HEK293 (cell line): ENCODE results near the gene TMEM151B.

Experiments used
- CTCF ChIA-PET: fragments of 350-600 bp; formaldehyde crosslinking; extraction: SDS; loops from one replicate; lab custom pipeline; 2021; ENCODE audit warnings: antibody characterized with exemption; lab: Yijun Ruan, JAX
- POLR2A ChIA-PET: fragments of 300-600 bp; formaldehyde crosslinking; extraction: SDS; loops from one replicate; lab custom pipeline; 2020; ENCODE audit warnings: antibody characterized with exemption, inconsistent platforms; lab: Yijun Ruan, JAX
- H3K27ac ChIP-seq: fragments of 200-500 bp; sonication (Bioruptor generic); 2 replicates; pipeline ENCODE4 v1.5.1; 2014; ENCODE audit warnings: low read depth, low read length, control low read depth, inconsistent platforms; ENCODE audit errors: extremely low read depth
- H3K36me3 ChIP-seq, 2 experiments: fragments of 200-500 bp in 1 of 2; sonication (Bioruptor generic) in 1 of 2; 1 replicate in 1 of 2; 2 replicates in 1 of 2; pipeline ENCODE4 v1.5.1; 2014 to 2017; ENCODE audit warnings: inconsistent platforms in 2 of 2, low read length in 2 of 2; ENCODE audit not compliant: control insufficient read depth in 2 of 2, insufficient read depth in 1 of 2
- H3K4me1 ChIP-seq: fragments of 200-500 bp; sonication (Bioruptor generic); 2 replicates; pipeline ENCODE4 v1.5.1; 2014; ENCODE audit warnings: mild to moderate bottlenecking, low read length, inconsistent platforms; ENCODE audit not compliant: control insufficient read depth, insufficient read depth
- H3K4me3 ChIP-seq: 2 replicates; pipeline ENCODE4 v1.5.1; 2011; ENCODE audit warnings: low read depth, mild to moderate bottlenecking, control low read depth, low read length, moderate library complexity
- H3K9me3 ChIP-seq: fragments of 200-500 bp; sonication (Bioruptor generic); 2 replicates; pipeline ENCODE4 v1.5.1; 2014; ENCODE audit warnings: low read depth, low read length, inconsistent platforms; ENCODE audit not compliant: control insufficient read depth, insufficient read depth
- KLF8 ChIP-seq: fragments of 450-650 bp; formaldehyde crosslinking; IDR thresholded peaks from 2 replicates; pipeline ENCODE4 v1.5.1; 2016; ENCODE audit warnings: missing biosample characterization, missing genetic modification characterization
- KLF9 ChIP-seq: fragments of 450-650 bp; formaldehyde crosslinking; IDR thresholded peaks from 2 replicates; pipeline ENCODE4 v1.5.1; 2016; ENCODE audit warnings: missing biosample characterization, missing genetic modification characterization, low read depth
- PRDM1 ChIP-seq: fragments of 450-650 bp; formaldehyde crosslinking; IDR thresholded peaks from 2 replicates; pipeline ENCODE4; 2016; ENCODE audit warnings: missing biosample characterization, missing genetic modification characterization
- SCRT2 ChIP-seq: fragments of 450-650 bp; formaldehyde crosslinking; IDR thresholded peaks from 2 replicates; pipeline ENCODE4 v1.5.1; 2016; ENCODE audit warnings: missing biosample characterization, missing genetic modification characterization
- ZBTB20 ChIP-seq: fragments of 450-650 bp; formaldehyde crosslinking; IDR thresholded peaks from 2 replicates; pipeline ENCODE4 v1.5.1; 2016; ENCODE audit warnings: missing biosample characterization, missing genetic modification characterization
- ZEB2 ChIP-seq: fragments of 450-650 bp; formaldehyde crosslinking; IDR thresholded peaks from 2 replicates; pipeline ENCODE4 v1.5.1; 2016; ENCODE audit warnings: missing biosample characterization, missing genetic modification characterization
- ZNF10 ChIP-seq: fragments of 450-650 bp; formaldehyde crosslinking; IDR thresholded peaks from 2 replicates; pipeline ENCODE4 v1.5.1; 2017; ENCODE audit warnings: missing biosample characterization, missing genetic modification characterization
- ZNF266 ChIP-seq: fragments of 450-650 bp; formaldehyde crosslinking; IDR thresholded peaks from 2 replicates; pipeline ENCODE4 v1.5.1; 2016; ENCODE audit warnings: missing biosample characterization, missing genetic modification characterization, low read depth
- ZNF302 ChIP-seq: fragments of 450-650 bp; formaldehyde crosslinking; IDR thresholded peaks from 2 replicates; pipeline ENCODE4 v1.5.1; 2016; ENCODE audit warnings: missing biosample characterization, missing genetic modification characterization, low read depth
- ZNF354C ChIP-seq: fragments of 450-650 bp; formaldehyde crosslinking; IDR thresholded peaks from 2 replicates; pipeline ENCODE4 v1.5.1; 2016; ENCODE audit warnings: missing biosample characterization, missing genetic modification characterization, low read depth, borderline replicate concordance
- ZNF404 ChIP-seq: fragments of 450-650 bp; formaldehyde crosslinking; IDR thresholded peaks from 2 replicates; pipeline ENCODE4 v1.5.1; 2017; ENCODE audit warnings: missing biosample characterization, missing genetic modification characterization
- ZNF548 ChIP-seq: fragments of 450-650 bp; formaldehyde crosslinking; IDR thresholded peaks from 2 replicates; pipeline ENCODE4 v1.5.1; 2016; ENCODE audit warnings: missing biosample characterization, missing genetic modification characterization
- ZNF776 ChIP-seq: fragments of 450-650 bp; formaldehyde crosslinking; IDR thresholded peaks from 2 replicates; pipeline ENCODE4 v1.5.0; 2017; ENCODE audit warnings: missing biosample characterization, missing genetic modification characterization, borderline replicate concordance
- TF ChIP-seq, protein P1 (sequence below): fragments of 450-650 bp; formaldehyde crosslinking; IDR thresholded peaks from 2 replicates; pipeline ENCODE4 v1.5.1; 2017; ENCODE audit warnings: missing biosample characterization, mild to moderate bottlenecking, missing genetic modification characterization, moderate library complexity
- TF ChIP-seq, protein P2 (sequence below): fragments of 450-650 bp; formaldehyde crosslinking; IDR thresholded peaks from 2 replicates; pipeline ENCODE4 v1.5.1; 2016; ENCODE audit warnings: missing biosample characterization, missing genetic modification characterization, low read depth
- TF ChIP-seq, protein P3 (sequence below): sonication (generic); formaldehyde crosslinking; IDR thresholded peaks from 2 replicates; pipeline ENCODE4 v1.8.1; 2022; ENCODE audit warnings: mild to moderate bottlenecking, moderate library complexity, missing genetic modification reagents

Gene TMEM151B

DNA sequence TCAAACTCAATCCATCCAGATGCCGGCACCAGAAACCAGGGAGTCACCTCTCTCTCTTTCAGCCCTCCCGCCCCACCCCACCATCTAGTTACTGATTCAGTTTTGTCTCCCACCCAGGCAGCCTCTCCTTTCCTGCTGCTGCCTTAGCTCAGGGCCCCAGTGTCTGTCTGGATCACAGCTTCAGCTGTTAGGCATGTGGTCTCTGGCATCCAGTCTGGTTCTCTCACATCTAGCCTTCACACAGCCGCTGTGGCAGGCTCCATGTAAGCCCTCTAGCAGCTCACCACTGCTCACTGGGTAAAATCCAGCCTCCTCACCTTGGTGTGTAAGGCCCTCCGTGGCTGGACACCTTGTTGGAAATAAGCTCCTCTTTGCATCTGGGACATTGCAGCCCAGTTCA lies 21.6 kb downstream of the TMEM151B start:
- ChIA-PET CTCF (interaction anchor here (0.6 to 2.2 kb wide), 10 partner anchors 12 to 109 kb away, joined by 3 to 13 read pairs (median 4); partner anchors contain the start of gene AARS2), POLR2A (interaction anchor here (0.7 to 2.0 kb wide), 5 partner anchors 12 to 95 kb away, joined by 3 to 4 read pairs (median 3); partner anchors contain the start of gene AARS2)
- no peaks in the 10 kb centered on the region for H3K9me3 ChIP-seq
- no peaks in the 10 kb centered on the region for H3K4me1 ChIP-seq
- no peaks in the 10 kb centered on the region for H3K36me3 ChIP-seq
- TF ChIP-seq ZEB2 (tag by site-specific recombination) (no peak), ZNF354C (tag by site-specific recombination) (no peak), KLF9 (tag by site-specific recombination) (no peak), KLF8 (tag by site-specific recombination) (no peak), ZNF10 (no peak), ZNF548 (tag by site-specific recombination) (no peak), ZNF404 (tag by site-specific recombination) (no peak)
- TF ChIP-seq, protein P1, sequence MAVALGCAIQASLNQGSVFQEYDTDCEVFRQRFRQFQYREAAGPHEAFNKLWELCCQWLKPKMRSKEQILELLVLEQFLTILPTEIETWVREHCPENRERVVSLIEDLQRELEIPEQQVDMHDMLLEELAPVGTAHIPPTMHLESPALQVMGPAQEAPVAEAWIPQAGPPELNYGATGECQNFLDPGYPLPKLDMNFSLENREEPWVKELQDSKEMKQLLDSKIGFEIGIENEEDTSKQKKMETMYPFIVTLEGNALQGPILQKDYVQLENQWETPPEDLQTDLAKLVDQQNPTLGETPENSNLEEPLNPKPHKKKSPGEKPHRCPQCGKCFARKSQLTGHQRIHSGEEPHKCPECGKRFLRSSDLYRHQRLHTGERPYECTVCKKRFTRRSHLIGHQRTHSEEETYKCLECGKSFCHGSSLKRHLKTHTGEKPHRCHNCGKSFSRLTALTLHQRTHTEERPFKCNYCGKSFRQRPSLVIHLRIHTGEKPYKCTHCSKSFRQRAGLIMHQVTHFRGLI (tag by site-specific recombination): no peak
- no peak overlapping the region for H3K4me3 ChIP-seq
- no peak overlapping the region for H3K27ac ChIP-seq

DNA sequence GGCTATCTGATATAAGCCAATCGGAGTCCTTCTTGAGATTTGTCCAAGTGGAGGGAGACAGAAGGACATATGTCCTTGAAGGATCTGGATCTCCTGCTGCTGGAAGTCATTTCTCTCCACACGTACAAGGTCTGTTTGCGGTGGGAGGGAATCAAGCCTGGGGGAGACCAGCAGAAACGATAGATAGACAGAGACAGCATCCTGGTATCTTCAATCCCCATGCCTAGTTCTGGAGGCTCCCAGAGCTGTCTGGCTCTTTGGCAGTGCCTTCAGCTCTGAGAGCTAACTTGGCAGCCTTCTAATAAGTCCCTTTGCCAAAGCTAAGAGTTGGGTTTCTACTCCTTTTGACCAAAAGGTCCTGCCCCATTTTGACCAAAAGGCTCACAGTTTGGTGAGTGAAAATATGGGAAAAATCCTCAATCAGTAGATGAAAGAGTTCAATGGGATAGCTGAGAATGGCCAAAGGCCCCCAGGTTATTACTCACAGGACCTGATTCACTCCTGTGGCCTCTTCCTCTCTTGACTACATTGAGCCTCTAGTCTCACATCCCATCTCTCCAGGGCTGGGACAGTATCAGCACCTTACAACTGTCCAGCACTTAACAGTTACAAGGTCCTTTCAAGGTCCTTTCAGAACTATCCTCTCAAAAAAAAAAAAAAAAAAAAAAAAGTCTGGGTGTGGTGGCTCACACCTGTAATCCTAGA lies 22.6 kb downstream of the TMEM151B start:
- H3K4me1 ChIP-seq: no peaks in the 10 kb centered on the region; the same call in 1 of the 2 replicates
- ChIA-PET POLR2A (interaction anchor here (0.7 to 2.0 kb wide), 5 partner anchors 13 to 290 kb away, joined by 3 to 6 read pairs (median 4); partner anchors contain the start of gene AARS2), CTCF (interaction anchor here (0.6 to 2.2 kb wide), 10 partner anchors 9 to 108 kb away, joined by 3 to 13 read pairs (median 3); partner anchors contain the start of gene AARS2)
- TF ChIP-seq, protein P2, sequence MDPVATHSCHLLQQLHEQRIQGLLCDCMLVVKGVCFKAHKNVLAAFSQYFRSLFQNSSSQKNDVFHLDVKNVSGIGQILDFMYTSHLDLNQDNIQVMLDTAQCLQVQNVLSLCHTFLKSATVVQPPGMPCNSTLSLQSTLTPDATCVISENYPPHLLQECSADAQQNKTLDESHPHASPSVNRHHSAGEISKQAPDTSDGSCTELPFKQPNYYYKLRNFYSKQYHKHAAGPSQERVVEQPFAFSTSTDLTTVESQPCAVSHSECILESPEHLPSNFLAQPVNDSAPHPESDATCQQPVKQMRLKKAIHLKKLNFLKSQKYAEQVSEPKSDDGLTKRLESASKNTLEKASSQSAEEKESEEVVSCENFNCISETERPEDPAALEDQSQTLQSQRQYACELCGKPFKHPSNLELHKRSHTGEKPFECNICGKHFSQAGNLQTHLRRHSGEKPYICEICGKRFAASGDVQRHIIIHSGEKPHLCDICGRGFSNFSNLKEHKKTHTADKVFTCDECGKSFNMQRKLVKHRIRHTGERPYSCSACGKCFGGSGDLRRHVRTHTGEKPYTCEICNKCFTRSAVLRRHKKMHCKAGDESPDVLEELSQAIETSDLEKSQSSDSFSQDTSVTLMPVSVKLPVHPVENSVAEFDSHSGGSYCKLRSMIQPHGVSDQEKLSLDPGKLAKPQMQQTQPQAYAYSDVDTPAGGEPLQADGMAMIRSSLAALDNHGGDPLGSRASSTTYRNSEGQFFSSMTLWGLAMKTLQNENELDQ (tag by site-specific recombination): no peak
- peak; percentile 82; the same call in 1 of the 2 replicates for TF ChIP-seq ZNF266
- no peak overlapping the region for H3K4me3 ChIP-seq
- no peaks in the 10 kb centered on the region for H3K9me3 ChIP-seq
- H3K27ac ChIP-seq: no peak overlapping the region
- H3K36me3 ChIP-seq: no peaks in the 10 kb centered on the region

DNA sequence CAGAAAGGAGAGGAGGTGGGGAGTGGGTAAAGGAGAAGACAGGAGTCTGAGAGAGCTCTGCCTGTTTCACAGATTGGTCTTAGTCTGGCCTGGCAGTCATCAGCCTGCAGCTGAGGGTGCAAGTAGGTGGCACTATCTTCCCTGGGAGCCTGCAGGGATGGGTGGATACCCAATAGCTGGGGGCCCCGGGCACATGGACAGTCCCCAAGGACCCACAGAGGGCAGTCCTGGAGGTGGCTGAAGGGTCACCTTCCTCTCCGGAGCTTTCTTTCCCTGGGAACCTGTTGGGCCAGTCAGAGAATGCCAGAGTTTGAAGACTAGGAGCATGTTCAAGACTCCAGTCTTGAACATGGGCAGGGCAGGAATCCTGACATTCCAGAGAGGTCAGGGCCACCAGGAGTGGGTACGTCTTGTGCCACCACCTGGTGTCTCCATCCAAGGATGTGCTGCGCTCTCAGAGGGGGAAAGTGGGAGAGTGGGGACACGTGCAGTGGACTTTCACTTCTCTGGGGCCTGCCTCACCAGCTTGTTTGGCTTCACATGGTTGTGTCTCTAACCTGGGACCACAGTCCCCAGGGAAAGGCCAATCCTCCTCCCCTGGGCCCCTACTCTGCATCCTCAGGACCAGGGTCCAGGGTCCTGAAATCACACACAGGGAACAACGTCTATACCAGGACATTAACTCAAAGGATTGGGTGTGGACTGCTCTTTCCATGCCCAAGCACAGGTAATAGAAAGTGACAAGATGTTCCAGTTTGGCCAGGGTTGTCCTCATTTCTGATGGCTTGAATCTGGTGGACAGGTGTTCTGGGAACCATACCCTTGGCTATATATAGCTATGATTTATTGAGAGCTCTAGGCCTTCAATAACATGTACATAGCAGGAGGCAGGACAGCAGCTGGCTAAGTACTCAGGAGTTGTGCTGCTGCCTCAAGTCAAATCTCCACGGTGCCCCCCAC lies 24.9 kb downstream of the TMEM151B start:
- H3K4me3 ChIP-seq: no peak overlapping the region
- H3K36me3 ChIP-seq: peaks cover 5 to 6% of the 10 kb centered on the region in 2 experiments; a peak in 1 of 3 replicates
- no peaks in the 10 kb centered on the region for H3K9me3 ChIP-seq
- H3K4me1 ChIP-seq: no peaks in the 10 kb centered on the region; the same call in 1 of the 2 replicates
- ChIA-PET POLR2A (interaction anchor here (0.6 to 3.0 kb wide), 9 partner anchors 9 to 48 kb away, joined by 3 to 20 read pairs (median 5); partner anchors contain the start of genes AARS2 and HSP90AB1), CTCF (interaction anchor here (0.6 to 5.5 kb wide), 9 partner anchors 11 to 132 kb away, joined by 3 to 60 read pairs (median 7); partner anchors contain the start of gene AARS2)
- H3K27ac ChIP-seq: no peak overlapping the region
- no peak for TF ChIP-seq ZNF776 (tag by site-specific recombination)
- TF ChIP-seq PRDM1 (tag by site-specific recombination): peak; percentile 79
- TF ChIP-seq ZNF302 (tag by site-specific recombination): no peak
- peak; percentile 35; the same call in 1 of the 2 replicates for TF ChIP-seq SCRT2 (tag by site-specific recombination)
- TF ChIP-seq, protein P3, sequence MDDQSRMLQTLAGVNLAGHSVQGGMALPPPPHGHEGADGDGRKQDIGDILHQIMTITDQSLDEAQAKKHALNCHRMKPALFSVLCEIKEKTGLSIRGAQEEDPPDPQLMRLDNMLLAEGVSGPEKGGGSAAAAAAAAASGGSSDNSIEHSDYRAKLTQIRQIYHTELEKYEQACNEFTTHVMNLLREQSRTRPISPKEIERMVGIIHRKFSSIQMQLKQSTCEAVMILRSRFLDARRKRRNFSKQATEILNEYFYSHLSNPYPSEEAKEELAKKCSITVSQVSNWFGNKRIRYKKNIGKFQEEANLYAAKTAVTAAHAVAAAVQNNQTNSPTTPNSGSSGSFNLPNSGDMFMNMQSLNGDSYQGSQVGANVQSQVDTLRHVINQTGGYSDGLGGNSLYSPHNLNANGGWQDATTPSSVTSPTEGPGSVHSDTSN (CRISPR knock-in tag): no peak
- peak; percentile 30; the same call in 1 of the 2 replicates for TF ChIP-seq ZBTB20
- TF ChIP-seq, all 188 proteins: peak for 3
